Left kidney (tissue), 8 donors: ENCODE data around the gene KRTAP15-1. TPM values are rescaled to one million over a fixed set of nuclear protein-coding genes. Genes with fewer than 3 reads are reported as not detected.

Experiments used
- DNase-seq: peaks from one replicate; pipeline ENCODE4 v3.0.0-alpha.2; 2013
- long read RNA-seq, 8 donors: transcript quantifications; one replicate each; lab custom pipeline, GENCODE V29; 2026
- polyA plus RNA-seq: library from polyadenylated mRNA; unstranded; fragments of 120-200 nt; gene quantifications from one replicate; pipeline ENCODE4 v1.2.1, GENCODE V29; 2013; ENCODE audit not compliant: insufficient read length

KRTAP15-1 gene
- not detected for polyA plus RNA-seq
- long read RNA-seq, donor 1: 0 reads
- long read RNA-seq, donor 2: 0 reads
- long read RNA-seq, donor 3: 0 reads
- long read RNA-seq, donor 4: 0 reads
- long read RNA-seq, donor 5: 0 reads
- long read RNA-seq, donor 6: 0 reads
- long read RNA-seq, donor 7: 0 reads
- long read RNA-seq, donor 8: 0 reads

GRCh38 chr21:30439975-30440374, at the start of gene KRTAP15-1:
TSS of gene KRTAP15-1 (plus strand) at chr21:30440275. CDS start at chr21:30440328, 53 bp downstream.
- no peak for DNase-seq

GRCh38 chr21:30391492-30392025, 48.5 kb upstream of the KRTAP15-1 start:
- DNase-seq: no peak

GRCh38 chr21:30395731-30396130, 44.3 kb upstream of the KRTAP15-1 start, which contains the start of gene KRTAP13-1:
TSS of gene KRTAP13-1 (plus strand) at chr21:30396031. CDS start at chr21:30396087, 56 bp downstream.
- no peak for DNase-seq

- peak; percentile 4 for DNase-seq
Measured at GRCh38 chr21:30408782-30409494, 31.1 kb upstream of the KRTAP15-1 start.

- no peak for DNase-seq
Measured at GRCh38 chr21:30415993-30416392, 24.1 kb upstream of the KRTAP15-1 start.

- DNase-seq: no peak
Measured at GRCh38 chr21:30425826-30426225, 14.2 kb upstream of the KRTAP15-1 start, which contains the start of gene KRTAP13-3. TSS of gene KRTAP13-3 (minus strand) at chr21:30425926. CDS start at chr21:30425912, 14 bp downstream.

GRCh38 chr21:30426731-30427130, 13.3 kb upstream of the KRTAP15-1 start:
- no peak for DNase-seq

GRCh38 chr21:30430170-30430655, 9.9 kb upstream of the KRTAP15-1 start, which contains the start of gene KRTAP13-4:
TSS of gene KRTAP13-4 (plus strand) at chr21:30430220. CDS start at chr21:30430276, 56 bp downstream.
- no peak for DNase-seq

GRCh38 chr21:30434033-30434631, 5.9 kb upstream of the KRTAP15-1 start:
- DNase-seq: no peak

- DNase-seq: no peak
Measured at GRCh38 chr21:30437010-30437565, 3.0 kb upstream of the KRTAP15-1 start.

GRCh38 chr21:30443226-30443625, 3.2 kb downstream of the KRTAP15-1 start:
- DNase-seq: no peak

GRCh38 chr21:30444204-30444603, 4.1 kb downstream of the KRTAP15-1 start:
- DNase-seq: no peak

GRCh38 chr21:30447056-30447455, 7.0 kb downstream of the KRTAP15-1 start:
- peak; percentile 17 for DNase-seq

GRCh38 chr21:30448514-30448913, 8.4 kb downstream of the KRTAP15-1 start:
- DNase-seq: no peak

- no peak for DNase-seq
Measured at GRCh38 chr21:30463713-30464112, 23.6 kb downstream of the KRTAP15-1 start.

GRCh38 chr21:30468900-30469714, 29.0 kb downstream of the KRTAP15-1 start:
- DNase-seq: peak; percentile 40

GRCh38 chr21:30478004-30478403, 37.9 kb downstream of the KRTAP15-1 start:
- DNase-seq: no peak

GRCh38 chr21:30479259-30479658, 39.2 kb downstream of the KRTAP15-1 start:
- DNase-seq: no peak

GRCh38 chr21:30480145-30480544, 40.1 kb downstream of the KRTAP15-1 start, which contains the start of gene KRTAP19-1:
TSS of gene KRTAP19-1 (minus strand) at chr21:30480367. CDS start at chr21:30480317, 50 bp downstream.
- DNase-seq: no peak

- DNase-seq: no peak
Measured at GRCh38 chr21:30482130-30482529, 42.1 kb downstream of the KRTAP15-1 start.

- no peak for DNase-seq
Measured at GRCh38 chr21:30486180-30486579, 46.1 kb downstream of the KRTAP15-1 start.
